OCI-LY7 (cell line): ENCODE data around the gene SRGAP3. TPM values are rescaled to one million over a fixed set of nuclear protein-coding genes. Genes with fewer than 3 reads are reported as not detected.

Source experiments
- BruUV-seq: library from RNA; stranded (reverse); fragments of 400-500 nt; replicated peaks from 2 replicates; lab custom pipeline; 2021; lab: Mats Ljungman, UMichigan
- CTCF ChIA-PET: fragments of 300-600 bp; sonication (Branson Sonifier 250); formaldehyde crosslinking; loops from one replicate; lab custom pipeline; 2022; ENCODE audit warnings: antibody characterized with exemption; ENCODE audit not compliant: unreplicated experiment; lab: Charles Lee
- POLR2A ChIA-PET: fragments of 300-600 bp; sonication (Branson Sonifier 250); formaldehyde crosslinking; loops from one replicate; lab custom pipeline; 2022; ENCODE audit warnings: antibody characterized with exemption; lab: Charles Lee
- DNase-seq: peaks from one replicate; pipeline ENCODE4 v3.0.0-alpha.2; 2015; ENCODE audit warnings: low spot score
- H2AFZ ChIP-seq: fragments of 200-600 bp; sonication (generic), shearing (Covaris generic); 2 replicates; pipeline ENCODE4 v1.6.1; 2014; ENCODE audit warnings: mild to moderate bottlenecking, antibody characterized with exemption, low read length, moderate library complexity
- H3K27ac ChIP-seq: fragments of 200-600 bp; sonication (generic); 2 replicates; pipeline ENCODE4 v1.5.1; 2014; ENCODE audit warnings: mixed run types, low read depth, mild to moderate bottlenecking, moderate library complexity, low read length, inconsistent platforms; ENCODE audit not compliant: poor library complexity, severe bottlenecking
- H3K36me3 ChIP-seq: fragments of 200-600 bp; sonication (generic); 2 replicates; pipeline ENCODE4 v1.6.1; 2014; ENCODE audit warnings: mild to moderate bottlenecking, antibody characterized with exemption, low read length, moderate library complexity, mixed read lengths; ENCODE audit not compliant: insufficient read depth
- H3K4me1 ChIP-seq: fragments of 200-600 bp; sonication (generic); 2 replicates; pipeline ENCODE4 v1.5.1; 2014; ENCODE audit warnings: mild to moderate bottlenecking, low read length; ENCODE audit not compliant: insufficient read depth, poor library complexity, severe bottlenecking
- H3K4me2 ChIP-seq: fragments of 200-600 bp; sonication (generic); 2 replicates; pipeline ENCODE4 v1.6.1; 2014; ENCODE audit warnings: mild to moderate bottlenecking, low read length
- H3K4me3 ChIP-seq: fragments of 200-600 bp; sonication (generic); 2 replicates; pipeline ENCODE4 v1.5.1; 2014; ENCODE audit warnings: mild to moderate bottlenecking, low read depth, low read length; ENCODE audit not compliant: poor library complexity, severe bottlenecking
- H3K79me2 ChIP-seq: fragments of 200-600 bp; sonication (generic); 2 replicates; pipeline ENCODE4 v1.6.1; 2016; ENCODE audit warnings: low read depth, mild to moderate bottlenecking, low read length, moderate library complexity, mixed read lengths; ENCODE audit not compliant: insufficient read depth
- H3K9me2 ChIP-seq: fragments of 200-600 bp; sonication (generic); 2 replicates; pipeline ENCODE4 v1.6.1; 2016; ENCODE audit warnings: mild to moderate bottlenecking, low read length, mixed read lengths; ENCODE audit not compliant: insufficient read depth
- H3K9me3 ChIP-seq: fragments of 200-600 bp; sonication (generic); 2 replicates; pipeline ENCODE4 v1.6.1; 2014; ENCODE audit warnings: mild to moderate bottlenecking, mixed run types, low read length, mixed read lengths
- H4K20me1 ChIP-seq: fragments of 200-600 bp; sonication (generic); 2 replicates; pipeline ENCODE4 v1.6.1; 2014; ENCODE audit warnings: mild to moderate bottlenecking, antibody characterized with exemption, low read length, moderate library complexity, mixed read lengths; ENCODE audit not compliant: insufficient read depth
- EZH2phosphoT487 ChIP-seq: fragments of 200-600 bp; sonication (generic); IDR thresholded peaks from 2 replicates; pipeline ENCODE4 v1.6.1; 2018; ENCODE audit warnings: low read depth, borderline replicate concordance, mild to moderate bottlenecking, mixed run types, antibody characterized with exemption, low read length, moderate library complexity, mixed read lengths
- intact Hi-C: fragments of 100-400 bp; cut with micrococcal nuclease; formaldehyde crosslinking; loops from one replicate; pipeline ENCODE4 v1.10.0; 2022; ENCODE audit not compliant: unreplicated experiment
- total RNA-seq, 2 experiments: library from RNA; depleted of rRNA in 1 of 2; stranded (reverse); fragments of >200 nt in 1 of 2; shearing (Covaris generic) in 1 of 2; gene quantifications; 2 replicates each; pipeline ENCODE4 v1.2.3, GENCODE V29; 2014 to 2022
- TF ChIP-seq, protein P1 (sequence below): fragments of 200-600 bp; sonication (generic); conservative IDR thresholded peaks from 2 replicates; pipeline ENCODE4 v1.5.1; 2014; ENCODE audit warnings: mild to moderate bottlenecking, antibody characterized with exemption, low read length, moderate library complexity, mixed read lengths

Gene SRGAP3
- total RNA-seq, 2 experiments from 2014 or later: 1.5 to 1.7 TPM

DNA sequence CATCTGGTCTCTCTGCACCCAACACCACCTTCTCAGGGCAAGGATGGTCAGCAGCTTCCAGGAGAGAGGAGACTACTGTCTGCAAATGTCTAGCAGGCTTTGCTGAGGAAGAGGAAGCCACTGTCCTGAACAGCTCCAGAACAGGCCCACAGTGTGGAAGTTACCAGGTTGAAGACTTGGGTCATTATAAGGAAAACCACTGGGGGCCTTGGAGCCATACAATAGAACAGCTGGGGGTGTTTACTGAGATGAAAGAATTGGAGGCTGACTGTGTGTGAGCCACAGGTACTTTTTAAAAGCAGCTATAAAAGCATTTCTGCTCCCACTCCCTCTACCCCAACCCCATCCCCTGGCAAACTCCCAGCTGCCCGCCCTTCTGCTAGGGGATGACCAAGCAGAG lies 24.2 kb downstream of the SRGAP3 start:
- Histone ChIP-seq H2AFZ (no peak overlapping the region), H3K79me2 (no peaks in the 10 kb centered on the region), H3K4me1 (no peaks in the 10 kb centered on the region), H4K20me1 (no peaks in the 10 kb centered on the region), H3K4me2 (no peak overlapping the region), H3K27ac (no peak overlapping the region), H3K9me2 (no peaks in the 10 kb centered on the region), H3K36me3 (no peaks in the 10 kb centered on the region), H3K9me3 (no peaks in the 10 kb centered on the region), H3K4me3 (no peak overlapping the region)
- DNase-seq: no peak
- ChIA-PET POLR2A (no interaction called here), CTCF (no interaction called here)
- no TSS peak for BruUV-seq
- intact Hi-C loops: no loop called here
- TF ChIP-seq, protein P1, sequence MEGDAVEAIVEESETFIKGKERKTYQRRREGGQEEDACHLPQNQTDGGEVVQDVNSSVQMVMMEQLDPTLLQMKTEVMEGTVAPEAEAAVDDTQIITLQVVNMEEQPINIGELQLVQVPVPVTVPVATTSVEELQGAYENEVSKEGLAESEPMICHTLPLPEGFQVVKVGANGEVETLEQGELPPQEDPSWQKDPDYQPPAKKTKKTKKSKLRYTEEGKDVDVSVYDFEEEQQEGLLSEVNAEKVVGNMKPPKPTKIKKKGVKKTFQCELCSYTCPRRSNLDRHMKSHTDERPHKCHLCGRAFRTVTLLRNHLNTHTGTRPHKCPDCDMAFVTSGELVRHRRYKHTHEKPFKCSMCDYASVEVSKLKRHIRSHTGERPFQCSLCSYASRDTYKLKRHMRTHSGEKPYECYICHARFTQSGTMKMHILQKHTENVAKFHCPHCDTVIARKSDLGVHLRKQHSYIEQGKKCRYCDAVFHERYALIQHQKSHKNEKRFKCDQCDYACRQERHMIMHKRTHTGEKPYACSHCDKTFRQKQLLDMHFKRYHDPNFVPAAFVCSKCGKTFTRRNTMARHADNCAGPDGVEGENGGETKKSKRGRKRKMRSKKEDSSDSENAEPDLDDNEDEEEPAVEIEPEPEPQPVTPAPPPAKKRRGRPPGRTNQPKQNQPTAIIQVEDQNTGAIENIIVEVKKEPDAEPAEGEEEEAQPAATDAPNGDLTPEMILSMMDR: no peak
- TF ChIP-seq EZH2phosphoT487: no peak

DNA sequence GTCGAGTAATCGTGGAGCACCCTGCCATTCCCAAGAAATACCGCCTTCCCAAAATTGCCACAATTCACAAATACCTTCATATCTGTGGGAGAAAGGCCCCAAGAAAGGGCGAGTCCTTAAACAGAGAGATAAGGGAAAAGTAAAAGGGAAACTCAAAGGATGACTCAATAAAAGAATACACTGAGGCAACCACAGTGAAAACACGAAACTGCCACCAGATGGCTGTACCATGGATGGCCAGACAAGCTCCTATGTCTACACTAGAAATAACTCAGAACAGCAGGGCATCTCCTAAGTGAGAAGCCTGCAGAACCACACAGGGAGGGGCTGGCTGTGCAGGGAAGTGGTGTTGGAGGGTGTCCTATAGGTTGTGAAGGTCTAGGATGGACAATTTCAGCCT lies 25.0 kb downstream of the SRGAP3 start:
- Histone ChIP-seq H3K4me2 (no peak overlapping the region), H2AFZ (no peak overlapping the region)
- CTCF ChIA-PET: no interaction called here

DNA sequence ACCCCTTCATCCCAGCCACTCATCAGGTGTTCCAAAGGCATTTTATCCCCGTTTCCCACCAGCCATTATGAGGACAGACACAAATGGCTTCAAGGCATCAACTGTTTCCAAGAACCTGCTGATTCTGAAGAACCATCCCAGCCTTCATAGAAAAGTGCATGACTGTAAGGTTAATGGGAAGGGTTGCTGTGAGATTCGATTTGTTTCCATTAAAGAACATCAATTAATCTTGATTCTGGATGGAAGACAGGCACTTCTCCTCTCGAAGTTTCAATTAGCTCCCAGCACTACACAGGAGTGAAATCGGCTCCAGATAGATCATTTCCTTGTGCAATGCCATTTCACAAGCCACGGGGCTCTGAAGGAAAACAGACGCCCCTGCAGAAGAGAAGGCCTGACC lies 25.8 kb downstream of the SRGAP3 start:
- Histone ChIP-seq H3K9me2 (no peaks in the 10 kb centered on the region), H3K79me2 (no peaks in the 10 kb centered on the region), H4K20me1 (no peaks in the 10 kb centered on the region), H3K4me1 (no peaks in the 10 kb centered on the region), H2AFZ (no peak overlapping the region), H3K4me2 (no peak overlapping the region), H3K4me3 (no peak overlapping the region), H3K27ac (no peak overlapping the region), H3K36me3 (no peaks in the 10 kb centered on the region), H3K9me3 (no peaks in the 10 kb centered on the region)
- CTCF ChIA-PET: no interaction called here
- intact Hi-C loops: no loop called here
- POLR2A ChIA-PET: interaction anchor here (0.6 kb wide), 1 partner anchor 105 kb away, joined by 5 read pairs; no protein-coding TSS in a partner anchor
- BruUV-seq: no TSS peak
- DNase-seq: no peak
- TF ChIP-seq, protein P1: no peak
- TF ChIP-seq EZH2phosphoT487: no peak

More for the DNA sequence above, 25.0 kb downstream of the SRGAP3 start:
- Histone ChIP-seq H3K36me3 (no peaks in the 10 kb centered on the region), H3K4me1 (no peaks in the 10 kb centered on the region), H3K9me3 (no peaks in the 10 kb centered on the region), H3K9me2 (no peaks in the 10 kb centered on the region), H3K79me2 (no peaks in the 10 kb centered on the region), H3K4me3 (no peak overlapping the region), H3K27ac (no peak overlapping the region), H4K20me1 (no peaks in the 10 kb centered on the region)
- DNase-seq: no peak
- TF ChIP-seq, protein P1: no peak
- no peak for TF ChIP-seq EZH2phosphoT487
- intact Hi-C loops: no loop called here
- POLR2A ChIA-PET: no interaction called here
- no TSS peak for BruUV-seq
